COR-L47 (cell line): Measurements from ENCODE around the gene PXDN.
A peak's percentile ranks its signal among the peaks of the same experiment; 100 is the strongest.
"Not testable (repeated sequence)": the region's sequence is repeated elsewhere in the genome, so short reads cannot be mapped to it uniquely, and the experiment has no call there.

Experiments
- DNase-seq: peaks from one replicate; lab custom pipeline; 2025; lab: John Stamatoyannopoulos, UW

The PXDN gene

DNA sequence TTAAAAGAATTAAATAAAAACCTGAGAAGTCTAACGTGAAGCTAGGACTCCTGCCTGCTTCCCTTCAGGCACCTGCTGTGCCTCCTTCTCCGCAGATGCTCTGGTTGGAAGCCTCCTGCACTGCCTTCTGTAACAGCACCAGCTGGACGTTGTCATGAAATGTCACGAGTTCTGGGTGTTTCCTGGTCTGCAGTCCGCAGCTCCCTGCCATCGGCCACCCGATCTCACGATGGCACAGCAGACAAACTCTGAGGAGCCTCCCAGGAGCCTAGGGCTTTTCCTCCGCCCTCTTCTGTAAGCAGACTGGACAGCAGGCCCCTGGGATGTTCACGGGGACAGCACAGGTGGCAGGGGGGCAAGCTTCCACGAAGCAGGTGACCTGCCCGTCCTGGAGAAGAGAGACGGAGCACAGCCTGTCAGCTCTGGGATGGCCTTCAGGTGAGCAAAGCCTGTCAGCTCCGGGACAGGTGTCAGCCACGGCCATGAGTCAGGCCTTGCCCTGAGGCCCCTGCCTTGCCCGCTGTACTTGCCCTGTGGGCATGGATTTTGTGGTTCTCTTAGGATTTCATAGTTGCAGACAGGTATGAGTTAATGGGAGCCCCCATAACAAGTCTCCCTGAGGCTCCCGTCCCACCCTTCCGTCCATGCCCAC, 110.3 kb downstream of the PXDN start:
- DNase-seq: no peak

DNA sequence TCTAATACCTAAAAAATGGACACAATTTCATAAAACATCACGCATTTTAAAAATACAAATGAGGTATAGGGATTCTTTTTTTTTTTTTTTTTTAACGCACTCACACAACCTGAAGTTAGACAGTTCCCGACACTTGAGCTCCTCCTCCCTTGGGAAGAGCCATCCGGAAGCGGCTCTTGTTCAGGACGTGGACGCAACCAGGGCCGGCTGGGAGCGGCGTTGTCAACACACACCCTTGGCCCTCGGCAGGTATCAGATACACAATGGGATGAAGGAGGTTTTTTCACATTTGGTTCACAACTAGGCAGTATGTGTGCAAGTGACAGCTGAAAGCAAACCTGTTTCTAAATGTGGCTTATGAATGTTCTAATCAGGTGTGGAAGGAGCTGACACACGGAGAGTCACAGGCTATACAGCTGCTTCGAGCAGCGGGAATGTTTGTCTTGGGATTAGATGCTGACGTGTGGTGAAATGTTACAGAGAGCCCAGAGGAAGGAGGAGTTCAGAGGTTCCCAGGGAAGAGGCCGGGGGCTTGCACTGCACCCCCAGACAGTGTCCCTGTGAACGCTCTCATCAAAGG, 111.1 kb downstream of the PXDN start:
- no peak for DNase-seq

DNA sequence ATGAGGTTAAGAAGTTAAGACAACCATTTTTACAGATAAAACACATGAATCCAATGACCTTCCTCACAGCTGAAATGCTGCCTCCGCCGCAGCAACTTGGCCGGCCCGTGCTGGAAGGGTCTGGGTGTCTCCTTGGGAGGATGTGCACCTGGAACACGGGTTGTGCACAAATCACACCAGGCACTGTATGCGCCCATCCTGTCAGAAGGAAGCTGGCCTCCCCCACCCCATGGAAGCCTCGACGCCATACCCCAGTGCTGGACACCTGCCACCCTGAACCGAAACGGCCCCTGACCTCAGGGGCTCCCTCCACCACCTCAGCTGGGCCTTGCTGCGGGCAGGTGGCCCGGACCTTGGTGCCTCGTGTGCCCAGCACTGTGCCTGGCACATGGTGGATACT, 111.8 kb downstream of the PXDN start:
- no peak for DNase-seq

DNA sequence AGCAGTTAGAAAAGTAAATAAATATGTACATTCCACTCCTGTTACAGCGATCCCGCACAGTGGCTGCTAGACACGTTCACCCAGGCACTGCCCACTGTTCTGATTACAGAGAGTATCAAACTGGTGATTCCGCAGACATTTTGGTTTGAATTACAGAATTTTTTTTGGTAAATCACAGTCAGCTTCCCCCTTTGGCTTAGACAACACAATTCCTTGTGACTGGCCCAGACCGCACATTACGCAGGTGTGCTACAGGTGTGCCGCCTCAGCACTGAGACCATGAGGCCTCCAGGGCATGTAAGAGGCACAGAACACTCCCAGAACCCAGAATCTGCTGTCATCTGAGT, 112.3 kb downstream of the PXDN start:
- DNase-seq: no peak

DNA sequence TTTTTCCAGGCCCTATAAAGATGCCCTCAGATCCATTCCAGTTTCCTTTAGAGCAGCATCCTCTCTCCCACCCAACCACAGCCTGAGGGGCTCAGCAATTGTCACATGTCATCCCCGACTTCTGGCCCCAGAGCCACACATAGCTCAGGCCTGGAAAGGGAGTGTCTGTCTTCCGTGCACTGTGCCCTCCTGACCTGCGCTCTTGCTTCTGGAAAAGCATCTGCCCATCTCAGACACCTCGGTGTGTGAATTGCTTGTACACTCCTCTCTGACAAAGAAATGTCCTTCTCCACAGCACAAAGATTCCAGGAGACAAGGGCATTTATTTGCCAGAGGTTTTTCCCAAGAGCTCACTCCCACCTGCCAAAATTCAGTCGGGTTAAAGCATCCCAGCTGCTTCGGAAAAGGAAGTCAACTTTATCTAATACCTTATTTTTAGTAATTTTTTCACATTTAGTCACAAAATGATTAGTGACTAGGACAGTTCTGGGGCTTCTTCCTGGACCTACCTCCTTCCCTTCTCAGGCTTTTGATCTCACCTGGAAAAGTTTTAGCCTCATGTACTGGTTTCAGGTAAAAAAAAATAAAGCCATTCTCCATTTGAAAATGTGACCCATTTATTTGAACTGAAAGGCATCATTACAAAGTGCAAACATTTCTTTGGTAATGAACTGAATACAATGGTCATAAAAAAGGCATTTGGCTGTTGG, 112.9 kb downstream of the PXDN start:
- no peak for DNase-seq

DNA sequence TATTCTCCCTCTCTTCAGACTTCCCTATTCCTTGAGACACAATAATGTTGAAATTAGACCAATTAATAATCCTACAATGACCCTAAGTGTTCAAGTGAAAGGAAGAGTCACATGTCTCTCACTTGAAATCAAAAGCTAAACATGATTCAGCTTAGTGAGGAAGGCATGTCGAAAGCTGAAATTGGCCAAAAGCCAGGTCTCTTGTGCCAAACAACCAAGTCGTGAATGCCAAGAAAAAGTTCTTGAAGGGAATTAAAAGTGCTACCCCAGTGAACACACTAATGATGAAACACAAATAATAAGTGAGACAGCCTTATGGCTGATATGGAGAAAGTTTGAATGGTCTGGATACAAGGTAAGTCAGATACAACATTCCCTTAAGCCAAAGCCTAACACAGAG, 115.4 kb downstream of the PXDN start:
- DNase-seq: no peak

DNA sequence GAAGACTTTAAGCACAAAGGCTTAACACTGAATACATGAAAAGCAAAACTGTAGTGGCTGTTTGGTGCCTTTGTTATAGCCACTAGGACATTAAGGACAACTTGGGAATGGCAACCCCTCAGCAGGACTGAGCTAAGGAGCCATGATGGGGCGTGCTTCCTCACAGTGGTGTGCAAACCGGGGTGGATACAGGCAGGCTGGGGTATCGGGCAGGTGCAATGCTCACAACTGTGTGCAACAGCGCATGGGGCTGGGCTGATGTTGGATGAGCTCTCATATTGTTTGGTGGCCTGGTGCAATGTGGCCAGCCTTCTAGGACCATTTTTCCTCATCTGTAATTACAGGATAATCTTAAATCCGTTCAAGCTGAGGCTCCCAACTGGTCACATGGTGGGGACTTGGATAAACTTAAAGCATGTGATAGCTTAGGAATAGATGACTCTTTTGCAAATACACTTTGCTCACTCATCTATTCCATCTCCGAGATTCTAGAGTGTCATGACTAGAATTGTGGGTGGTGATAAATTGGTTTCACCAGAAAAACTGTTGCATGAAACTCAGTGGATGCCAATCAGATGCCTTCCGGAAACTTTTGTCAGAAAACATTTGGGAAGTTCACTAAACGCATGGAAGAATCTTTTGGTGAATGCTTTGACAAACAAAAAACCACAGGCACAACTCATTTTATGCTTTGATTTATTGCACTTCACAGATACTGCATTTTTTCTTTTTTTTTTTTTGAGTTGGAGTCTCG, 116.5 kb downstream of the PXDN start:
- no peak for DNase-seq

DNA sequence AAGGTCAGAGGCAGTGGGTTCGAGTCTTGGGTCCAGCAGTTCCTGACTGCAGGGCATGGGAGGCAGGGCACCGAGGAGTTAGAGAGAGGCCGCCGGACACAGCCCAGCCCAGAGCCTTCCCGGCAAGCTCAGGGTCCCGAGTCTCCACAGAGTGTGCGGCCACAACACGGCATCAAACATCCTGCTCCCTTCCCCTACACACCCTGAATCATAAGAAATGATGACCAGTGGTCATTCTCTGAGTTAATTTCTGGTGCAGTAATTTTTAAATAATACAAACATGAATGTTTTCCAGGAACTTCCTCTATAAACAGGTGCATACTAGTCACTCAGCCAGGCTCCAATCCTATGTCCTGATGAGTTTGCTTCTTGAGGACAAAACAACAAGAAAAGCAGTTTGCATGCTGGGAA, 118.0 kb downstream of the PXDN start:
- DNase-seq: no peak

DNA sequence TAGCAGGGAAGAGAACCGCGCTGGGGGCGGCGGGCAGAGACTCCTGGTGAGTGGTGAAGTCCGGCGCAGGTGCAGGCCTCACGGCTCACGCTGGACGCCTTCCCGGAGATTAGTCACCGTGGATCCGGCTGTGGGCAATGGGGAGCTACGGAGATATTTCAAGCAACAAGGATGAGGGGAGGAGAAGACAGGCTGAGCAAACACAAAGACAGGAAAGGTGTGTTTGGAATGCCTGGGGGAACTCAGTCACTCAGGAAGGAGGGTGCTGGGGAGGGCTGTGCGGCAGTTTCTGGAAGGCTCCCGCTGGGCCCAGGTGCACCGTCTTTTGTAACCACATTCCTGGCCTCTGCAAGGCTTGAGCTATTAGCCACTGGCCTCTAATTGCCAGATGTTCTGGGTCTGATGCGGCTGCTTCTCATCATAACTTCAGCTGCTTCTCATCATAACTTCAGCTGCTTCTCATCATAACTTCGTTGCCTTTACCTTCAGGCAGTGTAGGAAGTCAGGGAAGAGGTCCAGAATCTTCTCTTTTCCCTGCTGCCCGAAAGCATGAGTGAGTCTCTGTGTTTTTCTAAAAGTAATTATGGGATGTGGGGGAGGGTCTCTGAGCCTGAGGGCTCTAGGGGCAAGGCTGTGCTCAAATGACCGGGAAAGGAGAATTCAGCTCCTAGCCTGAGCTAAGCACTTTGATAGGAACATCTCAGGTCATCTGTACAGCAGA, 118.9 kb downstream of the PXDN start:
- peak; percentile 87 for DNase-seq

DNA sequence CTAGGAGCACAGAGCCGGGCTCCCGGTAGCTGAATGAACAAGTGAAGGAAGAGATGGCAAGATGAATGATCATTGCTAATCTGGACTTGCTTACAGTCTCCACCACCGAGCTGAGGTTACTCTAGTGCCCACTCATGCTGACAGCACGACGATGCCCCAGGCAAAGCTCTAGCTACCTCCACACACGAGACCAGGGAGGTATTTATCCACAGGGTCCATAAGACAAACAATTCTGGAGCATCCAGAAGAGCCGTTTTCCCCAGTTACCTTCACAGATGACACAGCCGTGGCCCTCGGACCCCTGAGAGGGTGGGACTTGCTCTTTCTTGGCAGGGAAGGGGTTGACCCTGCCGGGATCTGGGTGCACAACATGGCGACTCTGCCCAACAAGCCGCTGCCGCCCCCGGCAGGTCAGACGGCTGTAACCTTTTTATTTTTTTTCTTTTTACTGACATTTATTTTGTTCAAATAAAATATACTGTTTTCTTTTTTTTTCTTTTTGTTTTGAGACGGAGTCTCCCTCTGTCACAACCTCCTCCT, 120.3 kb downstream of the PXDN start:
- no peak for DNase-seq

DNA sequence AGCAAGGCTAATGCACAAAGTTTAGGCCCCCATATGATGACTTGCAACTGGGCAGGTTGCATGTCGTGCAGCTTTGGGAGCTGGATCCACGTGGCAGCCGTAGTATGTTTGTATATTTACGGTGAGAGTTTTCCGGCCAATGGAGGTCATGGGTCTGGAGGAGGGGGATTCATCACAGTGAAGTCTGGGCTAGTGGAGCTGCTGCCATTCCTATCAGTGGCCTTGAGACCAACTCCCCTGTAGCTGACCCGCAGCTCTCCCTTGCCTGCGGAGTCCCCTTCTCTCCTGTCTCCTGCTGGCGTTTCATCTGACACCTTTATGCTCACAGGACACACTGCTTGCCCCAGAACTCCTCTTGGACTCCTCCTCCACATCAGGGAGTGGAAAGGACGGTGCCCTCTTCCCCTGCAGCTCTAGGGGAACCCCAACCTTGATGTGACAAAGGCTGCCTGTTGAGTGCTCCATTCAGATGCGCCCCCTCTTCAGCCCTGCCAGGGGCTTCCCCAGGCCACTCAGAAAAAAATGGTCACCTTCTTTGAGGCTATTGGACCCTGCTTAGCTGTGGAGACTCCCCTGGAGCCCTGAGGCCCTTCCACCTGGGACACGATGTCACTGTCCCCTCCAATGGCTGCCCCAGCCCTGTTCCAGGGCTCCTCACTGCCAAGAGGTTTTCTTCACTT, 121.7 kb downstream of the PXDN start:
- no peak for DNase-seq

DNA sequence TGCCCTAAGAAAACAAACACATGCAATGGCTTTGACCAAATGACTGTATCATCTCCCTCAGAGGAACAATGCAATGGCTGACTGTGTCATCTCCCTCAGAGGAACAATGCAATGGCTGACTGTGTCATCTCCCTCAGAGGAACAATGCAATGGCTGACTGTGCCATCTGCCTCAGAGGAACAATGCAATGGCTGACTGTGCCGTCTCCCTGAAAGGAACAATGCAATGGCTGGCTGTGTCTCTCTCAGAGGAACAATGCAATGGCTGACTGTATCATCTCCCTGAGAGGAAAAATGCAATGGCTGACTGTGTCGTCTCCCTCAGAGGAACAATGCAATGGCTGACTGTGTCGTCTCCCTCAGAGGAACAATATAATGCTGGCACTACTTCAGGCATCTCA, 122.3 kb downstream of the PXDN start:
- not testable (repeated sequence) for DNase-seq

DNA sequence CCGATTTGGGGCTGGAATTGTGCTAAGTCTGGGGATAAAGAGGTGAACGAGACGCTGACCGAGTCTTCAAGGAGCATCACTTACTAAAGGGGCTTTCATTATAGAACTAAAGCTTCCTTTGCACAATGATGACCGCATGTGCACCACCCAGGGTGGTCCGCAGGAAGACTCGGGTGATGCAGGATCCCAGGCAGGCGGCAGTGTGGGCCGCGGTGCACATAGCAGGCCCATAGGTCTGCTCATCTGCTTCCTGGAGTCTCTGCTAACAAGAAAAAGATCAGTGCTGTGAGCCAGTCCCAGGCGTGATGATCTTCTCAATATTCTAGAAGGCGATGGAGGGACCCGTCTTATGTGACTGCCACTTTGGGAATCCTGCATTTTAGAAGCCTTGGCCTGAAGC, 122.8 kb downstream of the PXDN start:
- DNase-seq: no peak

DNA sequence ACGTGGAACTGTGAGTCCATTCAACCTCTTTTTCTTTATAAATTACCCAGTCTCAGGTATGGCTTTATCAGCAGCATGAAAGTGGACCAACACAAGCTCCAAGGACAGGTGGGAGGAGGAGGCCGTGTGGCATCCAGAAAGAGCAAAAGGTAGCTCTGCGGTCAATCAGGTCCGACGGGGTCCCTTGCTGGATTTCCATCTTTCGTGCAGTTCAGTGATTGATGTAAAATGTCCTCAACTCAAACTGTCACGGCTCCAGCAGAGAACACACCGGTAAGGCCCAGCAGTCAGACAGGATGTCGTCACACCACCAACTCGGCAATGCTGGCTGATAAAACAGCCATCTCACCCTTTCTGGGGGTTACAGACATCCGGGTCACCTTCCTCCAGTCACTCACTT, 123.3 kb downstream of the PXDN start:
- no peak for DNase-seq

DNA sequence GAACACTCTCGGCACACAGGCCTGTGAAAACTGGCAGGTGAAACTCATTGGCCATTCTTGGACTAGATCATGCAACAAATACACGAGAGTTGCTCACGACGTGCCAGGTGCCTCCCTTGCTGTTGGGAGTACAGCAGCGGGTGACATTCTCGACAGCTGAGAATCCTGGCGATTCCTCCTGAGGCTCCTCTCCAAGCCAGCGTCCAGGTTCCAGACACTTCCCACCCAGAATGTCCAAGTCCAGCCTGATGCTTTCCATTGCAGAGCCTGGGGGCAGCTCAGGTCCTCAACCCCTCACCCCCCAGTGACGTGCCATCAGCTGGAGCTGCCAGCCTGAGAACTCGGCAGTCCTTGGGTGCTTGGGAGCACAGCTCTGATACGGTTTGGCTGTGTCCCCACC, 124.2 kb downstream of the PXDN start:
- DNase-seq: no peak

DNA sequence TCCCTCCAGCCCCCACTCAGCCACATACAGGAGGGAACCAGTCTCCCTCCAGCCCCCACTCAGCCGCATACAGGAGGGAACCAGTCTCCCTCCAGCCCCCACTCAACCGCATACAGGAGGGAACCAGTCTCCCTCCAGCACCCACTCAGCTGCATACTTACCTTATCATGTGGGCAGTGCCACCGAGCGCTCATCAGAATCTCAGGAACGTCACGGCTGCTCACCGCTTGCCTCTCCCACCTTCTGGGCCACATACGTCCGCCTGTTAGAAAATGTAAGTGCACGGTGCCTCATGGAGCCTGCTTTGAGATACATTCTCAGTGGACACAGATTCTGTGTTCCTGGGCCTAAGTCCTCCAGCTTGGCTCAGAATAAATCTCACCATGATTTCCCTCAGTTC, 124.8 kb downstream of the PXDN start:
- DNase-seq: no peak

DNA sequence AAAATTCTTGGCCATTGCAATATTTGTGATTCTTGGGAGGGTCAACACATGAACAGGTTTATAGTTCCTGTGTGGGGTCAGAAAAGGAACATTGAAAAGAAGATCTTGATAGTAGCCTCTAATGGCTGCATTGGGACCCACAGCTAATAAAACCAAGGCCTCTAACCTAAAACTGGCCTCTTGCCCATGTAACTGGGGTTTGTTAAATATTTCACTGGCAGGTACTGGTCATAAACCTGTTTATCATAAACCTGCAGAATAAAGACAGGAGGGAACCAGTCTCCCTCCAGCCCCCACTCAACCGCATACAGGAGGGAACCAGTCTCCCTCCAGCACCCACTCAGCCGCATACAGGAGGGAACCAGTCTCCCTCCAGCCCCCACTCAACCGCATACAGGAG, 125.3 kb downstream of the PXDN start:
- no peak for DNase-seq

DNA sequence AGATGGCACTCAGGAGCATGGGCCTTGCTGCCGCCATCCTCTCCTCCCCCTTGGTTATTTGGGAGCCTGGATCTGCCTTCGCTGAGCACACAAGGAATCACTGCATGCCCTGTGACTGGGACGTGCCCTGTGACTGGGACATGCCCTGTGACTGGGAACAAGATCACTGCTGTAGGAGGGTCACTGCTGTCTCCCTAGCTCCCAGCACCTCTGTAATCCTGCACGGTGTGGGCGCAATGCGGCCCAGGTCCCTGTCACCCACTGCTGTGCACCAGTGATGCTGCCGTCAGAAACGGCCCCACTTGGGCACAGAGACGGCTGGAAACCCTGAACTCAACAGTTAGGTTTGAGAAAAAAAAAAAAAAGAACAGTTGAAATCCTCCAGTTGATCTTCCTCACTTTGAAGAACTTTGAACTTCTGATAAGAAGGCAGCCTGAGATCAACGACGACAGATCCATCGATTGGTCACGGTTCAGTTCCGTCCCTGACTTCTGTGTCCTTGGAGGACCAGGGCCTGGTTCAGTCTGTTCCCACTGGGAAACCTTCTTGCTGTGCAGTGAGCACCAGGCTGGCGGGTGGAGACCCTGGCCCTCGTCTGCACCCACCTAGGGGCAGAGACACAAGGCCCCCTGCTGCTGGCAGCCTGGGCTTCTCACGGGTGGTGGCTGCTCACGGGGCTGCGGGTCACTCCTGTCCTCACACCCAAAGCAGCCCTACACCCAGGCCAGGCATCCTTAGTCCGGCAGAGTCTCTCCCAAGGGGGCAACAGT, 125.9 kb downstream of the PXDN start:
- no peak for DNase-seq

DNA sequence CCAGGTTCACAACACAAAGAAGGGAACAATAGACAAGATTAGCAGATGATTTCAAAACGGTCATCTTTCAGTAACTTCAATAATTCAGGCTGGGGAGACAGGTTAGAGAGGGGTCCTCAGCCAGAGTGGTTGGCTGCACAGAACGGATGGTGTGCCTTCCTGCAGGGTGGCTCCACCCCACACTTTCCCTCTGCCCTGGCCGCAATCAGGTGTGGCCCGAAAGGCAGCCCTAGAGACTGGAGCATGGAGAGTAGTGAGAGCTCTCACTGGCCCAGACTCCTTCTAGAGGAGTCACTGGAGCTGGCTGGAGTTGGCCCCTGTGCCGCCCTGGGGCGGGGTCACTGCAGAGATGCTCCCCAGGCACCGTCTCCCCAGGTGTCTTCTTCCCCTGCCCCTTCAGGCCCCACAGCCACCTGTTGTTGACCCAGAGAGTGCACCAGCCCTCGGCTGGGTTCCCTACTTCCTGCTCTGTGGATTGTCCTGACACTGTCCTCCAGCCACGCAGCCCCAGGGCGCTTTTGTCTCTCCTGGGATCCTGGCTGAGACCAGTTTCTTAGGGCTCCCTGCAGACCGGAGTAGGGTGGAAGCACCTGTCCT, 126.8 kb downstream of the PXDN start:
- DNase-seq: peak; percentile 31

DNA sequence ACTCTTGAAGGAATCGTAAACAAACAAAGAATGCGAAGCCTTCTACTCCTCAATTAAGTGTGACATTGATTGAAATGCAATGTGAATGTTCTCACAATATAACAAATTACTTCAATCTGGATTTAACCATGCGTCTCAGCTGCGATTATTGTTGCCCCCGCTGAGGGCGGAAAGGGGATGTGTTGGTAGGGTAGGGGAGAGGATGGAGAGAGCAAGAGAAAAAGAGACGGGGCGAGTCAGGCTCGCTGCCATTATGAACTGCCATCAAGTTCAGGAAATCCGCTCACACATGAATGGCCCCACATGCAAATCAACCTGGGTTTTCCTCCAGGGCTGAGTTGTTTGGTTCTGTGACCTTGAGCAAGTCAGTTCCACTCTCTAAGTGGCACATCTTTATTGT, 129.8 kb downstream of the PXDN start:
- DNase-seq: no peak
